HG02623 (cell line): ENCODE measurements around the gene RAB10.
A peak's percentile ranks its signal among the peaks of the same experiment; 100 is the strongest.
"Not testable (repeated sequence)": the region's sequence is repeated elsewhere in the genome, so short reads cannot be mapped to it uniquely, and the experiment has no call there.

Experiments
- ATAC-seq: cut with Tn5 transposase; IDR thresholded peaks from one replicate; pipeline ENCODE4 v1.9.1; 2021; ENCODE audit warnings: moderate library complexity; ENCODE audit not compliant: unreplicated experiment

RAB10 gene

GRCh38 chr2:26033818-26034636 lies at the start of gene RAB10:
TSS of gene RAB10 (plus strand) at chr2:26034084. CDS start at chr2:26034609, 525 bp downstream.
- peak; percentile 90 for ATAC-seq

GRCh38 chr2:25988134-25988533 lies 45.8 kb upstream of the RAB10 start:
- ATAC-seq, result no peak

GRCh38 chr2:25989154-25989553 lies 44.7 kb upstream of the RAB10 start:
- no peak for ATAC-seq

GRCh38 chr2:25991965-25992364 lies 41.9 kb upstream of the RAB10 start:
- ATAC-seq, result no peak

- ATAC-seq, result no peak
Observed at GRCh38 chr2:25992556-25992955, 41.3 kb upstream of the RAB10 start.

GRCh38 chr2:25993049-25993448 lies 40.8 kb upstream of the RAB10 start:
- no peak for ATAC-seq

GRCh38 chr2:25994509-25994908 lies 39.4 kb upstream of the RAB10 start:
- ATAC-seq, result no peak

- no peak for ATAC-seq
Observed at GRCh38 chr2:25996844-25997243, 37.0 kb upstream of the RAB10 start.

- not testable (repeated sequence) for ATAC-seq
Observed at GRCh38 chr2:25998816-25999383, 35.0 kb upstream of the RAB10 start.

GRCh38 chr2:25999406-25999805 lies 34.5 kb upstream of the RAB10 start:
- not testable (repeated sequence) for ATAC-seq

GRCh38 chr2:26000561-26001082 lies 33.3 kb upstream of the RAB10 start:
- no peak for ATAC-seq

GRCh38 chr2:26001743-26002351 lies 32.0 kb upstream of the RAB10 start:
- ATAC-seq, result no peak

- no peak for ATAC-seq
Observed at GRCh38 chr2:26002632-26003310, 31.1 kb upstream of the RAB10 start.

GRCh38 chr2:26008095-26008494 lies 25.8 kb upstream of the RAB10 start:
- no peak for ATAC-seq

GRCh38 chr2:26008851-26009566 lies 24.9 kb upstream of the RAB10 start:
- ATAC-seq, result no peak

GRCh38 chr2:26009567-26009963 lies 24.3 kb upstream of the RAB10 start:
- ATAC-seq, result no peak

GRCh38 chr2:26010943-26011342 lies 22.9 kb upstream of the RAB10 start:
- ATAC-seq, result no peak

- ATAC-seq, result no peak
Observed at GRCh38 chr2:26011609-26011989, 22.3 kb upstream of the RAB10 start.

GRCh38 chr2:26011990-26012856 lies 21.7 kb upstream of the RAB10 start:
- no peak for ATAC-seq

GRCh38 chr2:26013668-26014067 lies 20.2 kb upstream of the RAB10 start:
- no peak for ATAC-seq
